ENCODE data around the gene GATA6. TPM values are rescaled to one million over a fixed set of nuclear protein-coding genes. Genes with fewer than 3 reads are reported as not detected.

The GATA6 gene
- polyA plus RNA-seq, 1 experiment, result 1.5 TPM

DNA sequence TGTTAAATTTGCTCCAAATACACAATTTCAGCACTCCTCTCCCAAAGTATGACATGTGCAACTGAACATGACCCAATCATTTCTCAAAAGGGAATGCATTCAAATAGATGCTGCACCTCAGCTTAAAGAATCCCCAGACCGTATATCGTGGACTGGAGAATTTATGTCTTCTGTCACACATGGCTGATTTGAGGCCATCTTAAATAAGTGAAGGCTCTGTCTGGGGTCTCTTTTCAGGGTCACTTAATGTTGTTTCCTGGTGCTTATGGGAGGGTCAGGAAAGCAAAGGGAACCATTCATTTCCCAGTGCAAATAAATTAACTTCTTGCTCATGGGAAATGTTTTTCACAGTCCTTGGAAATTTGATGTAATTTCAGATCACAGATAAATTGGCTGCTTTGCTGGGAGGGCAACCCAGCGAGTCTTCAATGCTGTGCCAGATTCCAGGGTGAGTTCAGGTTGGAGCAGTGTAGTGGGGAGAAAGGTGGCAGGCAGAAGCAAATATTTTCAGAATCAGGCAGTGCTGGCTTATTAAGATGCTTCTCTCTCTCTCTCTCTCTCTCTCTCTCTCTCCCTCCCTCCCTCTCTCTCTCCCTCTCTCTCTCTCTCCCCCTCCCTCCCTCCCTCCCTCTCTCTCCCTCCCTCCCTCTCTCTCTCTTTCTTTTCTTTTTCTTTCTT is 34.3 kb downstream of the GATA6 start:
- Histone ChIP-seq H3K4me3 (ENCODE audit: low read depth, low read length) (no peak overlapping the region), H3K27ac (ENCODE audit: low read depth, low read length) (no peak overlapping the region), H3K9me3 (ENCODE audit: control insufficient read depth, insufficient read depth, low read length) (no peaks in the 10 kb centered on the region), H3K27me3 (ENCODE audit: control insufficient read depth, insufficient read depth, low read length) (peaks cover 3% of the 10 kb centered on the region)
- TF ChIP-seq, protein P1, sequence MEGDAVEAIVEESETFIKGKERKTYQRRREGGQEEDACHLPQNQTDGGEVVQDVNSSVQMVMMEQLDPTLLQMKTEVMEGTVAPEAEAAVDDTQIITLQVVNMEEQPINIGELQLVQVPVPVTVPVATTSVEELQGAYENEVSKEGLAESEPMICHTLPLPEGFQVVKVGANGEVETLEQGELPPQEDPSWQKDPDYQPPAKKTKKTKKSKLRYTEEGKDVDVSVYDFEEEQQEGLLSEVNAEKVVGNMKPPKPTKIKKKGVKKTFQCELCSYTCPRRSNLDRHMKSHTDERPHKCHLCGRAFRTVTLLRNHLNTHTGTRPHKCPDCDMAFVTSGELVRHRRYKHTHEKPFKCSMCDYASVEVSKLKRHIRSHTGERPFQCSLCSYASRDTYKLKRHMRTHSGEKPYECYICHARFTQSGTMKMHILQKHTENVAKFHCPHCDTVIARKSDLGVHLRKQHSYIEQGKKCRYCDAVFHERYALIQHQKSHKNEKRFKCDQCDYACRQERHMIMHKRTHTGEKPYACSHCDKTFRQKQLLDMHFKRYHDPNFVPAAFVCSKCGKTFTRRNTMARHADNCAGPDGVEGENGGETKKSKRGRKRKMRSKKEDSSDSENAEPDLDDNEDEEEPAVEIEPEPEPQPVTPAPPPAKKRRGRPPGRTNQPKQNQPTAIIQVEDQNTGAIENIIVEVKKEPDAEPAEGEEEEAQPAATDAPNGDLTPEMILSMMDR (IDR thresholded peaks at IDR 0.05; ENCODE audit: low read depth, low read length), result no peak
- no peak for DNase-seq (ENCODE audit: low read depth, low spot score)
- ChIA-PET POLR2A (no interaction called here), CTCF (no interaction called here)

DNA sequence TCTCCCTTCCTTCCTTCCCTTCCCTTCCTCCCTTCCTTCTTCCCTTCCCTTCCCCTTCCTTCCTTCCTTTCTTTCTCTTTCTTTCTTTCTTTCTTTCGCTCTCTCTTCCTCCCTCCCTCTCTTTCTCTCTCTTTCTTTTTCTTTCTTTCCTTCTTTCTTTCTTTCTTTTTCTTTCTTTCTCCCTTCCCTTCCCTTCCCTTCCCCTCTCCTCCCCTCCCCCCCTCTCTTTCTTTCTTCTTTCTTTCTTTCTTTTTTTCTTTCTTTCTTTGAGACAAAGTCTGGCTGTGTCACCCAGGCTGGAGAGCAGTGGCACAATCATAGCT is 34.8 kb downstream of the GATA6 start:
- no peak for DNase-seq (ENCODE audit: low read depth, low spot score)
- no peak overlapping the region for H3K27ac ChIP-seq (ENCODE audit: low read depth, low read length)
- POLR2A ChIA-PET, result no interaction called here
- no peaks in the 10 kb centered on the region for H3K9me3 ChIP-seq (ENCODE audit: control insufficient read depth, insufficient read depth, low read length)
- peaks cover 3% of the 10 kb centered on the region for H3K27me3 ChIP-seq (ENCODE audit: control insufficient read depth, insufficient read depth, low read length)
- TF ChIP-seq, protein P1 (IDR thresholded peaks at IDR 0.05; ENCODE audit: low read depth, low read length), result no peak
- H3K4me3 ChIP-seq (ENCODE audit: low read depth, low read length), result no peak overlapping the region
- CTCF ChIA-PET, result no interaction called here

- DNase-seq (ENCODE audit: low read depth, low spot score), result no peak
- H3K9me3 ChIP-seq (ENCODE audit: control insufficient read depth, insufficient read depth, low read length), result no peaks in the 10 kb centered on the region
- no peak overlapping the region for H3K4me3 ChIP-seq (ENCODE audit: low read depth, low read length)
- CTCF ChIA-PET, result interaction anchor here (0.7 kb wide), 1 partner anchor 1221 kb away, joined by 10 read pairs; no protein-coding TSS in a partner anchor
- peaks cover 3% of the 10 kb centered on the region for H3K27me3 ChIP-seq (ENCODE audit: control insufficient read depth, insufficient read depth, low read length)
- H3K27ac ChIP-seq (ENCODE audit: low read depth, low read length), result no peak overlapping the region
- TF ChIP-seq, protein P1 (IDR thresholded peaks at IDR 0.05; ENCODE audit: low read depth, low read length), result no peak
- POLR2A ChIA-PET, result no interaction called here
Observed at GRCh38 chr18:22204996-22205395, 35.6 kb downstream of the GATA6 start.

DNA sequence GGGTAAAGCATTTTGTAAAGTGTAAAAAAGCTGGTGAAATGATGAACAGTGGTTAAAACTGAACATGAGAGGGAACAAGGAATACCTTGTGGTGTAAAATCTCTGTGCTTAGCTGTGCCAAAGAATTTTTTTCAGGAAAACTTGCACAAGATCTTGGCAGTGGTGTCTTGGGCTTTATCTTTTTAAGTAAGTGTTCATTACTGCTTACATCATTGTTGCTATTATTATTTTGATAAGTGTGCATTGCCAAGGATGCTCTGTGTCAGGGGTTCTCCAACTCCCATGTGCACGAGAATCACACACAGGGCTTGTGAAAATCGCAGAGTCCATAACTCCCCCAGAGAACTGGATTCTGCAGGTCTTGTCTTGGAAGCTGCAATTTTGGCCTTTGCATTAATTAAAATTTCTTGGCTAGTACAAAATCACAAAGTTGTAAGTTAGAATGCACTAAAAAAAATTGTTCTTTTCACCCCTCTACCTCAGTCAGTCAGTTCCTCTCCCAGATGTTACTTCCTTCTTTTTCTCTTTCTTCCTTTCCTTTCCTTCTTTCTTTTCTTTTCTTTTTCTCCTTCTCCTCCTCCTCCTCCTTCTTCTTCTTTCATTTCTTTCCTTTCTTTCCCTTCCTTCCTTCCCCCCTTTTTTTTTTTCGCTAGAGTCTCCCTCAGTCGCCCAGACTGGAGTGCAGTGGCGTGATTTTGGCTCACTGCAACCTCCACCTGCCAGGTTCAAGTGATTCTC is 37.8 kb downstream of the GATA6 start:
- no peak for DNase-seq (ENCODE audit: low read depth, low spot score)
- no peak overlapping the region for H3K4me3 ChIP-seq (ENCODE audit: low read depth, low read length)
- TF ChIP-seq, protein P1 (IDR thresholded peaks at IDR 0.05; ENCODE audit: low read depth, low read length), result no peak
- POLR2A ChIA-PET, result no interaction called here
- peaks cover 3% of the 10 kb centered on the region for H3K27me3 ChIP-seq (ENCODE audit: control insufficient read depth, insufficient read depth, low read length)
- H3K9me3 ChIP-seq (ENCODE audit: control insufficient read depth, insufficient read depth, low read length), result no peaks in the 10 kb centered on the region
- no peak overlapping the region for H3K27ac ChIP-seq (ENCODE audit: low read depth, low read length)
- CTCF ChIA-PET, result no interaction called here

DNA sequence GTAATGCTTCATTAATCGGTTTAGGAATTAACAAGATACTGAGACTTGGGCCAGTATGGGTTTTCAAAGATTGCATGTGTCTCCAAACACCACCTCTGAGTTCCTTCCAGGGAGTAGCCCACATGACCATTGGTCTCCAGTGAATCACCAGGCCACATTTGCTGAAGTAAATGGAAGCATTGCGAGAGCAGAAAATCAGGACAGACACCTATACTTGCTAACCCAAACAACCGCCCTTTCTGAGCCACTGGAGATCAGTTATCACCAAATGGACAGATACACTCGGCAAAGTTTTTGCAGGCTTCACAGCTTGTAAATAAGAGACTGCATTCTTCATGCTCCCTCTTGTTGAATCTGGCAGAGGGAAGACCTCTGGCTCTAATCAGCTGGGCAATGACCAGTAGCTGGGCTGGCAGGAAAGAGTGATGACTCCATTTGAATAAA is 40.9 kb downstream of the GATA6 start:
- CTCF ChIA-PET, result no interaction called here

More for the DNA sequence above, 40.9 kb downstream of the GATA6 start:
- H3K9me3 ChIP-seq (ENCODE audit: control insufficient read depth, insufficient read depth, low read length), result no peaks in the 10 kb centered on the region
- TF ChIP-seq, protein P1 (IDR thresholded peaks at IDR 0.05; ENCODE audit: low read depth, low read length), result no peak
- no peak overlapping the region for H3K27ac ChIP-seq (ENCODE audit: low read depth, low read length)
- DNase-seq (ENCODE audit: low read depth, low spot score), result no peak
- no peaks in the 10 kb centered on the region for H3K27me3 ChIP-seq (ENCODE audit: control insufficient read depth, insufficient read depth, low read length)
- H3K4me3 ChIP-seq (ENCODE audit: low read depth, low read length), result no peak overlapping the region
- POLR2A ChIA-PET, result no interaction called here

Measured in AG04450 (cell line).